Left lung (tissue), 10 donors: ENCODE measurements around the gene COL4A2. TPM values are rescaled to one million over a fixed set of nuclear protein-coding genes. Genes with fewer than 3 reads are reported as not detected.

ENCODE experiments used
- ATAC-seq: fragments of 200-7000 bp; cut with Tn5 transposase; one replicate; pipeline ENCODE4 v1.9.1; 2020; ENCODE audit warnings: moderate library complexity
- DNase-seq, 4 donors: peaks; one replicate each; pipeline ENCODE4 v3.0.0-alpha.2; 2013 to 2020
- H3K27ac ChIP-seq, 2 donors: fragments of 200-600 bp; sonication (generic) in 1 of 2; one replicate each; pipeline versions ENCODE4 v1.5.0 to v1.8.0; 2020 to 2021
- H3K27me3 ChIP-seq, 2 donors: fragments of 200-600 bp; sonication (generic) in 1 of 2; one replicate each; pipeline versions ENCODE4 v1.5.0 to v1.8.0; 2020 to 2021
- H3K36me3 ChIP-seq, 2 donors: fragments of 200-600 bp; sonication (generic) in 1 of 2; one replicate each; pipeline versions ENCODE4 v1.5.0 to v1.8.0; 2020 to 2021
- H3K4me1 ChIP-seq, 2 donors: fragments of 200-600 bp; one replicate each; pipeline ENCODE4 v1.8.0; 2021
- H3K4me3 ChIP-seq, 2 donors: fragments of 200-600 bp; sonication (generic) in 1 of 2; one replicate each; pipeline versions ENCODE4 v1.5.0 to v1.8.0; 2020 to 2021; ENCODE audit warnings: mild to moderate bottlenecking in 1 of 2
- H3K9me3 ChIP-seq, 2 donors: fragments of 200-600 bp; sonication (generic) in 1 of 2; one replicate each; pipeline versions ENCODE4 v1.5.0 to v1.8.0; 2020 to 2021
- intact Hi-C, 2 donors: fragments of 100-400 bp; cut with DNase I; formaldehyde crosslinking; loops; one replicate each; pipeline versions ENCODE4 v1.11.2 to v1.14.2; 2022
- polyA plus RNA-seq, 6 donors: library from polyadenylated mRNA; unstranded; fragments of 120-200 nt; gene quantifications; one replicate each; pipeline ENCODE4 v1.2.1, GENCODE V29; 2013; ENCODE audit not compliant: insufficient read length in 6 of 6
- total RNA-seq, 2 donors: library from RNA; stranded (reverse); fragmentation: NEBNext Ultra II Directional; extraction: Animal tissue kit (Norgen Biotek cat#: 25700); gene quantifications; one replicate each; pipeline ENCODE4 v1.2.1, GENCODE V29; 2021
- TF ChIP-seq, protein P1 (sequence below), 2 donors: fragments of 200-600 bp; sonication (generic) in 1 of 2; IDR thresholded peaks; one replicate each; pipeline versions ENCODE4 v1.5.0 to v1.8.0; 2021; ENCODE audit warnings: antibody characterized with exemption in 2 of 2
- donor health status: DM: no; HTN: yes; CAD: no.
- donor health status: DM: no; HTN: no; CAD: no.

The COL4A2 gene
- total and polyA plus RNA-seq, 8 donors = 307 to 638 (median 395) TPM

DNA sequence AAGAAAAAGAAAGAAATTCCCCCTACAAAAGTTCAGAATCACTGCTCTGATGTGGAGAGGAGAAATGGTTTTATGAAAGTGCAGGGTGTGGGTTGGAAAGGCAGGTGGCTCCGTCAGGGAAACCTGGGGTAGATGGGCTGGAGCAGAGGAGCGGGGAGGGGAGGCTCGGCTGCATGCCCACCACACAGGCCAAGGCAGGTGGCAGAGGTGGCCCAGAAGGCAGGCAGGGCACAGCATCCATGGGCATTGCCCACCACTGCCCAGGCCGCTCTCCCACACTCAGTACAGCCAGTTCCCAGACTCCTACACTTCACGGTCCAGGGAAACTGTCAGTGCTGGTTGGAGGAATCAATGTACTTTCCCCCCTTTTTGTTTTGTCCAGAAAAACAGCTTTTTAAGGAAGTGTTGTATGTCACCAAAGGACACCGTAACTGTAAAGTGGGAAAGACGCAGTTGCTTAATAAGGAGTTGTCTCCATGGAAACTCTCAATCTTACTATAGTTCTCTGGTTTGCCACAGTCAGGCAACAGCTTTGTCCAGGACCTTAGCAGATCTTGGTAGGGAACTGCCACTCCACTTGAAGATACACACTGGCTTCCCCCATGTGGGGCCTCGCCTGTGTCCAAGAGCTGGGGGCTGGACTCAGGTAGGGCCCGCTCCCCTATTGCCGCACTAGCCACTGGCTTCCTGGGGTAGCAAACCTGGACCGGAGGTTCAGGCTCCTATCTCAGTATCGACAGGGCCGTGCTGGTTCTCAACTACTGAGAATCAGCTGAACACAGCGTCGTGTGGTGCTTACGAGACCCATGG lies 171.5 kb downstream of the COL4A2 start:
- Histone ChIP-seq H3K36me3 (peaks cover 0 to 63% of the 10 kb centered on the region in 2 donors), H3K27ac (no peak overlapping the region), H3K4me3 (no peak overlapping the region), H3K27me3 (no peaks in the 10 kb centered on the region), H3K9me3 (no peaks in the 10 kb centered on the region), H3K4me1 (no peaks in the 10 kb centered on the region)
- DNase-seq = no peak
- no peak for ATAC-seq
- intact Hi-C loops = no loop called here
- TF ChIP-seq, protein P1, sequence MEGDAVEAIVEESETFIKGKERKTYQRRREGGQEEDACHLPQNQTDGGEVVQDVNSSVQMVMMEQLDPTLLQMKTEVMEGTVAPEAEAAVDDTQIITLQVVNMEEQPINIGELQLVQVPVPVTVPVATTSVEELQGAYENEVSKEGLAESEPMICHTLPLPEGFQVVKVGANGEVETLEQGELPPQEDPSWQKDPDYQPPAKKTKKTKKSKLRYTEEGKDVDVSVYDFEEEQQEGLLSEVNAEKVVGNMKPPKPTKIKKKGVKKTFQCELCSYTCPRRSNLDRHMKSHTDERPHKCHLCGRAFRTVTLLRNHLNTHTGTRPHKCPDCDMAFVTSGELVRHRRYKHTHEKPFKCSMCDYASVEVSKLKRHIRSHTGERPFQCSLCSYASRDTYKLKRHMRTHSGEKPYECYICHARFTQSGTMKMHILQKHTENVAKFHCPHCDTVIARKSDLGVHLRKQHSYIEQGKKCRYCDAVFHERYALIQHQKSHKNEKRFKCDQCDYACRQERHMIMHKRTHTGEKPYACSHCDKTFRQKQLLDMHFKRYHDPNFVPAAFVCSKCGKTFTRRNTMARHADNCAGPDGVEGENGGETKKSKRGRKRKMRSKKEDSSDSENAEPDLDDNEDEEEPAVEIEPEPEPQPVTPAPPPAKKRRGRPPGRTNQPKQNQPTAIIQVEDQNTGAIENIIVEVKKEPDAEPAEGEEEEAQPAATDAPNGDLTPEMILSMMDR (IDR thresholded peaks at IDR 0.05) = no peak

DNA sequence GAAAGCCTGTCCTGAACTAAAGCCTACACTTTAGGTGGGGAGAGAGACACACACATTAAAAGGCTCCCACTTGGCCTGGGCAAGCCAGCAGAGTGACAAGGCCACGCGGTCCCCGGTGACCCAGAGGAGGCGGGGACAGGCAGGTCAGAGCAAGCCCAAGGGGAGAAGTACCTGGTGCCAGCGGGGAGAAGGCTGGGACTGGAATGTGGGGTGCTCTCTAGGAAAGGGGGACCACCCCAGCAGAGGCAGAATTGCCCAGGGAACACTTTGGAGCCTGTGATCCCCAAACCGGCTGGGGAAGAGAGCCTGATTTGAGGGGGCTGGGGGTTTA lies 172.1 kb downstream of the COL4A2 start:
- no peaks in the 10 kb centered on the region for H3K9me3 ChIP-seq
- H3K4me1 ChIP-seq = no peaks in the 10 kb centered on the region
- intact Hi-C loops = no loop called here
- peaks cover 0 to 63% of the 10 kb centered on the region in 2 donors for H3K36me3 ChIP-seq
- no peak overlapping the region for H3K27ac ChIP-seq
- H3K4me3 ChIP-seq = no peak overlapping the region
- no peaks in the 10 kb centered on the region for H3K27me3 ChIP-seq
- DNase-seq (peak in 1 of 4 donors; percentile 62), ATAC-seq (no peak)
- TF ChIP-seq, protein P1 (IDR thresholded peaks at IDR 0.05) = no peak

DNA sequence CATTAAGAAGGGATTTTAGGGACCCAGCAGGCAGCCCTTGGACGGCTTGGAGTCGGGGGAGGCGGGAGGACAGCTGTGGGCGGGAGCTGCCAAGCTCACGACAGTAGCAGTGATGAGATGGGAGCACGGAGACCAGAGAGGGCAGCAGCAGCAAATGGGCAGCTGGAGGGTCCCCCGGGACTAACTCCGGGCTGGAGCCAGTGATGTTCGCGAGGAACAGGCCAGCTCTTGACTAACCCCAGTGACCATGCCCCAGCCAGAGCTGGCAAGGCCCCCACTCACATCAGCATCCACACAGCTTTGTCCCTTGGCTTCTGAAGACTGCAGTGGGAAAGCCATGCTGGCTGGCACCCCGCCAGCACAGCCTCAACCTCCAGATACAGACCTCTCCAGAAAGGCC lies 172.6 kb downstream of the COL4A2 start:
- no peak overlapping the region for H3K27ac ChIP-seq
- no peaks in the 10 kb centered on the region for H3K9me3 ChIP-seq
- TF ChIP-seq, protein P1 (IDR thresholded peaks at IDR 0.05) = no peak
- H3K36me3 ChIP-seq = peaks cover 0 to 66% of the 10 kb centered on the region in 2 donors
- DNase-seq = peak in 1 of 4 donors; percentile 57
- no peaks in the 10 kb centered on the region for H3K4me1 ChIP-seq
- intact Hi-C loops = no loop called here
- H3K27me3 ChIP-seq = no peaks in the 10 kb centered on the region
- no peak overlapping the region for H3K4me3 ChIP-seq
- no peak for ATAC-seq

DNA sequence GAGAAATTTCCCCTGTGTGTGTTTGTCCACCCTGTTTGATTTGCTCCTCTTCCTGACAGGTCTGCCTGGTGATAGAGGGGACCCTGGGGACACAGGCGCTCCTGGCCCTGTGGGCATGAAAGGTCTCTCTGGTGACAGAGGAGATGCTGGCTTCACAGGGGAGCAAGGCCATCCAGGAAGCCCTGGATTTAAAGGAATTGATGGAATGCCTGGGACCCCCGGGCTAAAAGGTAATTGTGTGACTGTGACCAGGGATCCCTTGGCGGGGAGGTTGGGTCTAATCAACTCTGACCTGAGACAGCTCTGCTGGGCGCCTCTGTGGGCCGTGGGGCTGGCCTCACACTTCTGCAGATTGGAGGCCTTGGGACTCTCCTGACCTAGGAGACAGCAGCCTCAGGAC lies 173.1 kb downstream of the COL4A2 start:
- Histone ChIP-seq H3K27ac (no peak overlapping the region), H3K4me3 (no peak overlapping the region), H3K36me3 (peaks cover 0 to 67% of the 10 kb centered on the region in 2 donors), H3K27me3 (no peaks in the 10 kb centered on the region), H3K9me3 (no peaks in the 10 kb centered on the region), H3K4me1 (no peaks in the 10 kb centered on the region)
- intact Hi-C loops = no loop called here
- ATAC-seq (no peak), DNase-seq (no peak)
- TF ChIP-seq, protein P1 (IDR thresholded peaks at IDR 0.05) = no peak

DNA sequence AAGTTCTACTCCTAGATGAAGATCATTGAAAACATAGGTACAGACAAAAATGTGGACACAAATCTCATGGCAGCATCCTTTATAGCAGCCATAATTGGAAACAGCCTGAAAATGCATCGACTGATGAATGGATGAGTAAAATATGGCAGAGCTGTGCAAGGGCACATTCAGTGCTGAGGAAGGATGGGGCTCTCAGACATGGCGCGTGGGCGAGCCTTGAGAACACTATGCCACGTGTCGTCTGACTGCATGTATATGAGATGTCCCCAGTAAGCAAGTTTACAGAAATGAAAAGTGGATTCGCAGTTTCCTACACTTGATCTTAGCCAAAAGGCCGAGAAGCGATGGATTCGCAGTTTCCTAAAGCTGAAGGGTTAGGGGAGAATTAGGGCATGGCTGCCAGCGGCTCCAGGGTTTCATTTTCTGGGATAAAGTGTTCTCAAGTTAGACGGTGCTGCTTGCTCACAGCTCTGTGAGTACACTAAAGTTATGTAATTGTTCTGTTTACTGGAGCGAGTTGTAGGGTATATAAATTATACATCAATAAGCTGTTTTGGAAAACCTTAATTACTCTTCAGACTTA lies 176.4 kb downstream of the COL4A2 start:
- intact Hi-C loops = no loop called here
- TF ChIP-seq, protein P1 (IDR thresholded peaks at IDR 0.05) = no peak
- no peak overlapping the region for H3K27ac ChIP-seq
- H3K9me3 ChIP-seq = no peaks in the 10 kb centered on the region
- DNase-seq (no peak), ATAC-seq (no peak)
- H3K4me3 ChIP-seq = no peak overlapping the region
- no peaks in the 10 kb centered on the region for H3K27me3 ChIP-seq
- peaks cover 0 to 73% of the 10 kb centered on the region in 2 donors for H3K36me3 ChIP-seq
- no peaks in the 10 kb centered on the region for H3K4me1 ChIP-seq
